Embryonic facial prominence (tissue), 1 donor: ENCODE results near the gene FAM13A.

ENCODE experiments used
- DNase-seq: peaks from one replicate; pipeline ENCODE4 v3.0.0-alpha.2; 2016; ENCODE audit errors: extremely low spot score

The FAM13A gene

DNA sequence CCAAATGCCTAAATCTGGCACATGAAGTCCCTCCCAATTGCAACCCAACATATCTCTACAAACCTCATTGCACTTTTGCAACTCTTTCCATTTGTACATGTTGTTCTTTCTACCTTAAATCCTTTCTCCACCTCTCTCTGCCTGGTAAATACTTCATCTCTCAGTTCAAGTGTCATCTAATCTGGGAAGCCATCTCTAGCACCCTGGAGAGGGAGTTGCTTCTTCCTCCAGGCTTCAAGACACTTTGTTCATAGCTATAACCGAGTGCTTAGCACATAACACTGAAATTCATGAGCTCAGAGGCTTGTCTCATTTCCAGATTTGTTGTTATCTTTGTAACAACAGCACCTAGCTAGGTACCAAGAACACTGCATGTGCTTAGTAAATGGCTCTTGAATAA is 244.6 kb downstream of the FAM13A start:
- DNase-seq = no peak

DNA sequence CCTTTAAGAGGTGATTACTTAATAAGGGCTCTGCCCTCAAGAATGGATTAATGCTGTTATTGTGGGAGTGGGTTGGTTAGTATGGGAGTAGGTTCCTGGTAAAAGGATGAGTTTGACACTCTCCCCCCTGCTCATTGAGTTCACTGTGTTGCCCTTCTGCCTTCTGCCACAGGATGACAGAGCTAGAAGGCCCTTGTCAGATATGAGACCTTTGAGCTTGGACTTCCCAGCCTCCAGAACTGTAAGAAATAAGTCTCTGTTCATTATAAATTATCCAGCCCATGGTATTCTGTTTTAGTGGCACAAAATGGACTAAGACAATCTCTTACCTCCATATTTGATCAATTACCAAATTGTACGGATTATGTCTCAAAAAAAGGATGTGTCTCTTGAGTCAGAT is 245.1 kb downstream of the FAM13A start:
- DNase-seq = no peak

DNA sequence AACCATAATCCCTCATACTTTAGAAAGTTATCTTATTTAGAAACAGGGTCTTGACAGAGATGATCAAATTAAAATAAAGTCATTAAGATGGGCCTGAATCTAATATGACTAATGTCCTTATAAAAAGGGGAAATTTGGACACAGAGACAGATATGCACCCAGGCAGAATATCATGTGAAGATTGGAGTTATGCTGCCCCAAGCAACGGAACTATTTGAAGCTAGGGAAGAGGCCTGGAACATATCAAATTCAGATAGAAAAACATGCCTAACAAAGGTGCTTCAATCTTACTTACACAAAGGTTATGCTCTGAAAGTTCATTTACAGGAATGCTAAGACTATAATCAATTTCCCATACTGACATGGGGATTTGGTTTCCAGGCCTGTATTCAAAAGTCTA is 246.7 kb downstream of the FAM13A start:
- DNase-seq = no peak

DNA sequence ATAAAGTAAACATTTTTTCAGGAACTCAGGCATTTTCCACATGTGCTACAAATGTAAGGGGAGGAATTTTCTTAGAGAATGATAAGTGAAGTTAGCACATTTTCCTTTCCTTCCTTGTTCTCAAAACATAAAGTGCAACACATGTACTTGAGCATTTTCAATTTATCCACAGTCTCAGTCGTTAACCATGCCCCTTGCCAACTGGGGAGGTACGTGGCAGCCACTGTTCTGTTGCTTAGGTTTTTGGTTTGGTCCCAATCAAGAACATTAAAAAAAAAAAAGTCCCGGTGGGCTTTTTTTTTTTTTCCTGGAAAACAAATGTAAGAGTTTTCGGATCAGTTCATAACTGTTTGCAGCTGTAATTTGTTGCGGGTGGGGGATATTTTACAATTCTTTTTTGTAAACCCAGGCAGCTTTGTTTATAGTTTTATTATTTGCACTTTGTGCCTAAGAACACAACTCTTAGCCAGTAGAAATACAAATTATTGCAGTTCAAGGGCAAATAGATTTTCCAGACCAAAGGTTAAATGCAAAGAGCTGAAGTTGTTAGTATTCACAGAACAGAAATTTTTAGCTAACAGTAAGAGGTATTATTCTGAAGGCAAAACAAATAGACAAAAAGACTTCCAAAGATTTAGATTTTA is 247.3 kb downstream of the FAM13A start:
- DNase-seq = no peak

DNA sequence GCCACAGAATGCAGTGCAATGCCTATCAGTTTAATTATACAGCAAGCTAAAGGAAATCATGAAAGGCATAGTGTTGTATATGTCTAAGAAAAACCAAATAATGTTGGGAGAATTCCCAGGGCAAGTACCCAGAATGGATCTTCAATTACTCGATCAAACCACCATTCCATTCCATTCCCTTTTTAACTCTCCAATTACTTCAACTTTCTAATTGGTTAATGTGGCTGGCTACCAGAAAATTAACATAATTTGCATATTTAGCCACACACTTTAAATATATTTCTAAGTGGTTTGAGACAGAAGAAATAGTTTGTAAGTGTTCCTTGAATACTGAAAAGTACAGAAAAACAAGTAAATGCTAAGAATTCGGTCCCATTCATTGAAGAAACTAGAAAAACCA is 247.9 kb downstream of the FAM13A start:
- DNase-seq = no peak

DNA sequence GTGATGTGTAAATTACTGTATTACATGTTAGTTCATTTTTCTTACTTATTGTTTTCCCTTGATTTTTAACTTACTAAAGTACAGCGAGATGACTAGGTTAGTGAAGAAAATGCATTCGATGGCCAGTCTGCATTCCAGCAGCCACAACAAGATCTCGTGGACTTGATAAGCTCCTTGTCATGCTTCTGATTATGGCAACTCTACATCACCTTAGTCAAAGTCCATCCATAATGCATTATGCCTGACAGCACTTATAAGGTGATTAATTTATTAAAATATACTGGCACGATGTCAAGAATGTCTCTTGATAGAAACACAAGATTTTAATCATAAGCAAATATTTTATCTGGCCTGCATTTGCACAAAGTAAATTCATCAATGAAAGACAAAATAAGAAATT is 249.5 kb downstream of the FAM13A start:
- DNase-seq = no peak

DNA sequence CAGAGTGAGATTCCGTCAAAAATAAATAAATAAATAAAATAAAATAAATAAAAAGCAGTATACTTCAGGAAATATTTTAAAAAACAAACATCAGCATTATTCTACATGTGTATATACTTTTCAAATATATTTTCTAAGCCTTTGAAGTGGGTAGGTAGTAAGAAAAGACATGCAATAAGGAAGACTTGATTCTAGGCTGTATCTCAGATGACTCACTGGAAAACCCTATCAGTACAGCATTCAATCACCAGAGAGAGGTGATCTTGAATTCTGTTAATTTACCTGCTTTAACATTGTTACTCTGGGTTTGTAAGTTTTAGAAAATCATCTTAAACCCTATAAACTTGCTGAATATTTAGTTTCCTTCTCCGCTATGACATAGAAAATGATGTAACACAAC is 252.8 kb downstream of the FAM13A start:
- DNase-seq = no peak

DNA sequence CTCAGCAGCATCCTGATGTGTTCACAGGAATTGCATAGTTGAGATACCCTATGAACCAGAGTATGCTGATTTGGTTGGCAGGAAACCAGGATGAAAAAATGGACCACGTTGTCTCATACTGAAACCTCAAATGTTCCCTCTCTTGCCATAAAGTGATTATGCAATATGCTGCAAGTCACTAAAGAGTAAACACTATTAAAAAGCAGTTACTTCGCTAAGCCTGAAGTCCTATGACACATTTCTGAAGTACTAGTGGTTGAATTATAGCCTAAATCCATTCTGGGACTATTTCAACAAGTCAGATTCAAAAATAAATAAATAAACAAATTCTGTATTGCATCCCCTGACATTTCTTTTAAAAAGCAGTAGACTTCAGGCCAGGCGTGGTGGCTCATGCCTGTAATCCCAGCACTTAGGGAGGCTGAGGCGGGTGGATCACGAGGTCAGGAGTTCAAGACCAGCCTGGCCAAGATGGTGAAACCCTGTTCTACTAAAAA is 253.3 kb downstream of the FAM13A start:
- DNase-seq = no peak

DNA sequence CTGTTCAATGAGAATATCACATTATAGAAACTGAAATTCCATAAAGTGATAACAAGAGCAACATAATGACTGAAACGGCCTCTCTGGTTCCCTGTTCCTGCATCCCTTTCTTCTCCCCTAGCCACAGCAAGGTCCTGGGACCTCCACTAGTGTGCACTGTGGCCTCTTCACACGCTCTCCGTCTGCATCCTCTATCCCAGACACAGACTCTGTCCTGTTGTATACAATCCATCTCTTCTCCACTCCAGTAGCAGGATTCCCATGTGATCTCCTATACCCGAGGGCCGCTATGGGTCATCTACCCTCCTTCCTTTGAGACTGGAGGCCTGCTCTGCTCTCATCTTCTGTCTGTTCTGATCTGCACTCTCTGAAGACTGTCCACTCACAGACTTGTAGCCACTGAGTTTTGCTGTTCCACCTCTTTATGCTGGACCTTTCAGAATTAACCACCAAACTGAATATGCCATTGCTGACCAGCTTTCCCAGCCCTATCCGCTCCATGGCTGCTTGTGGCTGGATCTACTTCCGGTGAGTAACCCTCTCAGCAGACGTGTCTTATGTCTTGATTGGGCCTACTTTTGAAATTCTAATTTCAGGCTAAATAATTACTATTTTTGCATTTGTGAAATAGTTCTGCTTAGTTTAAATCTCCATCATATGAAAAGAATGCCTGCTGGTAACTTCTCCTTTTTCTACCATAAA is 254.2 kb downstream of the FAM13A start:
- DNase-seq = no peak

DNA sequence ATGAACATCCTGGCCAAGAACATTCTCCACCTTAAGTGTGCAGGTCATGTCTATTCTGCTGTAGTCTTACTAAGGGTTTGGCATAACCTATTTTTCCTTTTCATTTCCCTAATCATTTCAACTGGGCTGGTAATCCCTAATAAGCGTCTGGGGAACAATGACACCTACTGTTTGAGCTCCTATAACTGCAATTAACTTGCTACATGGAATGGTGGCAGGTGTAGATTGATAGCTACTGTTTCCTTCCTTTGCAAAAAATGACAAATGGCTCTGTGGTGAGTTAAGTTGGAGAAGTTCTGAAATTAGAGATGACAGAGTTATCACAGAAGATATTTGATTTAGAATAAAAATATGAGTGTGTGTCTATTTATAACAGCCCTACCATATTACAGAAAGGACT is 254.8 kb downstream of the FAM13A start:
- no peak for DNase-seq

DNA sequence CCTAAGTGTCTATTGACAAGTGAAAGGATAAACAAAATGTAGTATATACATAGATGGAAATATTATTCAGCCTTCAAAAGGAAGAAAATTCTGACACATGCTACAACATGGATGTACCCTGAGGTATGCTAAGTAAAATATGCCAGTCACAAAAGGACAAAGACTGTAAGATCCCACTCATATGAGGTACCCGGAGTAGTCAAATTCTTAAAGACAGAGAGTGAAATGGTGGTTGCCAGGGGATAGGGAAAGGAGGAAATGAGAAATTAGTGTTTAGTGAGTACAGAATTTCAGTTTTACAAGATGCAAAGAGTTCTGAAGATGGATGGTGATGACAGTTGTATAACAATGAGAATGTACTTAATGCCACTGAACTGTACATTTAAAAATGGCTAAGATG is 257.1 kb downstream of the FAM13A start:
- no peak for DNase-seq

DNA sequence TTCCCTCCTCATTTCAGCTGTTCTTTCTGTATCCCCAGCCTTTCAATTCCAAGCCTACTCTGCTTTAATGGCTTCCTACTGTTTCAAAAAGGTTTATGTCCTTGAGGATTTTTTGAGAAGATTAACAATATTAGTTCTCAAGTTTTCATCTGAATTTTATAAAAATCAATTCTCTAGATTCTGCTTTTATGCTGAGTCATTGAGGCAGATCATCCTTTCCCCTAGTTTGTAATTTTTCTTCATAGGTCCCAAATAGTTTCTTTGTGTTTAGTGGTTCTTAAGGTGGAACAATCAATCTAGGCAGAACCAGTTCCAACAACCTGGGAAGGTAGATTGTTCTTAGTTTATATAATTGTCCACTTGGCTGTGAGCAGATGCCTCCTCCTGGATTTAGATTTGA is 259.3 kb downstream of the FAM13A start:
- no peak for DNase-seq

DNA sequence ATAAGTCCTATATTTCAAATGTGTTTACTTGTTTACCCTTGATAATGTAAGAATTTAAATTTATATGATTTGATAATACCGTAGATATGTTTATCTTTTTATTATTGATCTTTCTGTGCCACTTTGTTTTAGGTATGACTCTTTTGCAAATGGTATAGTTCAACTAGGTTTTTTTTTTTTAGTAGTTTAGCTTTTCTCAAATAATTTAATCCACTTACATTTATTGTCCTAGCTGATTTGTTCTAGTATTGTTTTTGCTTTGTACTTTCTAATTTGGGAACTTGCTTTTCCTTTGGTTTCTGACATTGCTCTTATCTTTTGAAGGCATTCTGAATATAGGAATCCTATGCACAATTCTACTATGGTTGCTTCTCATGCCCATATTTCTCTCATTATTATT is 260.4 kb downstream of the FAM13A start:
- no peak for DNase-seq

DNA sequence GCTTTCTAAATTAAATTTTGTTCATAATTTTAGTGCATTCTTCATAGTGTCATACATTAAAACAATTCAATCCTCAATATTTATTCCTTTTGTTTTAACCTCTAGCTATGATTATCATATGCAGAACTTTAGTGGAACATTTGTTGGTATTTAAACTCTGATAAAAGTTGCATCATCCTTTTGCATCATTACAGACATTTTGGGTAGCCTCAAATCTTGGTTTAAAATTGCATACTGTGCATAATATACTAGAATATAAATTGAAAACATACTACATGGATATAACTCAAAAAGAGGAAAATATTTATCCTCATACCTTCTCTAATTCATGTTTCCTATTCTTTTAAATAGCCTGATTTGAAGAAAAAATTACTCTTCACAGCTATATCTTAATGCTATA is 262.0 kb downstream of the FAM13A start:
- DNase-seq = no peak

DNA sequence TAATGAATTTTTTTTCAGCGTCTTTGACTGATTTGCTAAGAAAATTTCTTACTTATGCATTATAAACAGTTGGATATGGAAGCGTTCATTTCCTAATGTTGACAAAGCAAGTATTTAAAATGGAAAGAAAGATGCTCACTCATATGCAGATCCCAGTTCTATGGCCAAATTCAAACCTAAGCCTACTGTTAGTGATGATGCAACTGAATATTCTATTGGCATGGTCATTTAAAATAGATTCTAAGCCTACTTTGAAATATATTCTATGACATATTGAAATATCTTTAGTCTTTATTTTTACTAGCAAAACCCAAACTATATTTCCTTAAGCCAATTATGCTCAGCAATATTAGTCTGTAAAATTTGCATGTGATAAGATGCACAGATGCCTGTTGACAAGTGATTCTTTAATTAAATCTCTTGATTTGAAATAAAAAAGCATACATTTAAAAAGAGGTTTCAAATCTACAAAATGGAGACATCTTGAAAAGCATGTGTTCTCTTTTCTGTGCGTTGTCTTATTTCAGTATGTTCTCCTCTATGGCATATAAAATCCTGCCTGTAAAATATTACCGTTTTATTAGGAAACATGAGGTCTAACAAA is 262.8 kb downstream of the FAM13A start:
- no peak for DNase-seq

DNA sequence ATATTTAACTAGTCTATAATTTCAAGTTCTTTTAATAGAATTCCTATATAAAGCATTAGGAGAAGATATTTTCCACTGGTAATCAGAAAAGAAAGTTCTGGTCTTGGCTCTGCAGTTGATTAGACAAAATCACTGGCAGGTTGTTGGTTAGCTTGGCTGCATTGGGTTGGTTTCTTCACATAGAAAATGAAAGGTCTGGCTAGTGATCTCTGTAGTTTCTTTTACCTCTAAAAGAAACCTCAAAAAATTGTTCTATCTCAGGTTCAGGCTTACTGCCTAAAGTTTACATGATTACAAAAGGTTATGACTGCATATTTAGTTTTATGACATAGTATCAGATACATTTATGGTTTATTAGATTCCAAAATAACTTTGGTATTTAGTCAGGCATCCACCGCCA is 263.5 kb downstream of the FAM13A start:
- no peak for DNase-seq

DNA sequence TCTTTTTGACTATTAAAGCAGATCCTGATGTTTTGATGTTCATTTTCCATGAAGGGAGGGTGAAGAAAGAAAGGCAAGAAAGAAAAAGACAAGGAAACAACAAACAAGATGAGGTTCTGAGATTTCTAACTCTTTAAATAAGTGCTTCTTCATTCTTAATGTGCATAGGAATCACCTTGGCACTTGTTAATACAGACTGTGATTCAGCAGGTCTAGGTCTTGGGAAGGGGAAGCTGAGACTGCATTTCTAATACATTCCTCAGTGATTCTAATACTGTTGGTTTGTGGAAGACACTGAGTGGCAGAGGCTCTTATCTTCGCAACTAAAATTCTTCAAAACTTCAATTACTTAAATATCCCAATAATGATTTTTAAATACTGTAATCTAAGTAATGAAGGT is 264.2 kb downstream of the FAM13A start:
- no peak for DNase-seq

DNA sequence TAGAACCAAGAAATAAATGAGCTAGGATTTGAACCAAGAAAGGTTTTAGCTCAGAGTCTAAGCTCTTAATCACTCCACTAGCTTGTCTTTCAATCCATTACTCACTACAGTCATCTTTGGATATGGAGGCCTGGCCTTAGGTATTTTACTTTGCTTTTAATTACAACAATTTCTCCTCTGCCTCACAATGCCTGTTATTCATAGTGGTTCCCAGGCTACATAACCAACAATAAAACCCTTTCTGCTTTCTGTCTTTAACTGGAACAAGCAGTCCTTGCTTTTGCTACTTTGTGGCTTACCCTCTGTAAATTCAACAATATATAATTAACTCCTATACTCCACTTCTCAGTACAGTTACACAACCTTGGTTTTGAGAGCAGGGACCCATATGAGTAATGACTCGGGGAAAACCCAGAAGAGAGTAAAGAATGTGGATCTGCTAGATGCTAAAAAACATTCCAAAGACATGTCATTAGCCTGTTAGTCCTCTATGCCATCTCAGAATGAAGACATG is 264.7 kb downstream of the FAM13A start:
- DNase-seq = peak; percentile 14

DNA sequence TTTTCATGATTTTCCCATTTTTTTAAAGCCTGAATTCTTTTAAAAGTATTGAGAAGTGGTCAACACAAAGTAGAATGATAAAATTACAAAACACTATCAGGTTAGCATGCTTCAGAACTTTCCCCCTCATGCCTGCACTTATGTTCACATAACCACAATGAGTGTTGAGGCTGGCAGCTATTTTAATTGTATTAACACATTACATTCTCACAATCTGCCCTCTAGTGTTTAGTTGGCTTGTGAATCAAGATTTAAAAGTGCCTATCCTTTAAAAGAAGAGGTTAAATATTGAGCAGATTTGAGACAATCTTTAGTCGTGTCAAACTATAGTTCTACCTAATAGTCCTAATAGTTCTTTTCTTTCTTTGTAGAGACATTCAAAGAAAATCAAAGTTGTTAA is 265.7 kb downstream of the FAM13A start:
- no peak for DNase-seq

DNA sequence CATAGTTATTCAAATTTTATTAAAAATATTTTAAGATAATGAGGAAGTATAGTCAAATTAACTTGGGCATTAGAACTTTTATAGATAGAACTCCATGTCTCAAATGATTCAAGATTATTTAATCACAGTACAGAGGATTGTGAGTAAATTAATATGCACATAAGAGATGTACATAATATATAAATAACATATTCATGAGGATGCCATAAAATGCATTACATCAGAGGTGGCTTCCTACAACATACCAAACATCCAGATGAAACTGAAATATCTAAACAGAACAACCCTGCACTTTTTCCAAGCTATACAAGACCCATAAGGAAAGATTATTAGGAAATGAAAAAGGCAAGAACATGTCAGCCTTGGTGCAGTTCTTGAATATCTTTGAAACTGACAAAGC is 268.1 kb downstream of the FAM13A start:
- no peak for DNase-seq

DNA sequence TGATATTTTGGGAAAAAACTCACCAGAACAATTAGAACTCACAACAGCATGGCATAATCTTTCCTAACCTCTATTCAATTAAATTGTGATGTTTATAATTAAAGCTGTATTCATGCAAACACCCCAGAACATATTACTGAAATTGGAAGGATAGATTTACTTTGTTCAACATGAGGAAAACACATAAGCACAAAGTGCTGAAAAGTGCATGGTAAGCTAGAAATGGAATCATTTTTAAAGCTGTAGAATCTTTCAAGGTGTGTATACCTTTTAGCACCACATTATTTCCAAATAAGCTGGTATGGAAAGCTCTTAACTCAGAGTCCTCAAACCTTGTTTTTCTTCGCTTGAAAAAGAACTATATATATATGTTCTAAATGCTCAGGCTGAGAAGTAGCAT is 268.6 kb downstream of the FAM13A start:
- DNase-seq = no peak

DNA sequence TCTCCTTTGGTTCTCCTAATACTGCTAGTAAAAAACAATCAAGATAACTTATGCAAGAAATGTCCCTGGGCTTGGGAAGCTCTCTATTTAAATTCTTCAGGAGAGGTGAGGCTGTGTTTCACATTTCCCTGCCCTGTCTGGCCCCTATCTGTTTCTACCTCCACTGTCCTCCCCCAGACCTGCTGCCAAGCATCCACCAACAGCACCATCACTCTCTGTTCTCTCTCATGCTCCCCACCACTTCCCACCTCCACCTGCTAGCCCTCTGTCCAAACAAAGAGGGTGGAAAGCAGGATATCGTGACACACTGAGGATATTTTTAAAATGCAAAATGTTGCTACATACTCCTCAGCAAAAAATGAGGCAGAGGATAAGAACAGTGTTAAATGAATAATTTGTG is 271.0 kb downstream of the FAM13A start:
- no peak for DNase-seq

DNA sequence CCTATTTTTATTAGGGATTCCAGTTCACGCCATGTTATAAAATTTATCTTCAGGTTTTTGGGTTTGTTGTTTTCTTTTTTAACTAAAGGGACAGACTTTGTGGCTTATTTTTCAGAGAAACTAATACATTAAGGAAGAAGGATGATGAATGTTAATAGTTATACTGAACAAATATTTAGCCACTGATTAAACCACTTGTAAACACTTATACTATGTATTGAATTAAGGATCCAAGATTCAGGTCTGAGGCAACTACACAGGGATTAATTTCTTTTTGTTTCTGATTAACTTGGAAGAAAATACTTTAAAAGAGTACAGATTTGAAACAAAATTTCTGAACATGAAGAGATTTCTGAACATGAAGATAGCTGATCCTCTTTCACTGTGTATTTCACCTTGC is 276.6 kb downstream of the FAM13A start:
- no peak for DNase-seq
